MM.1S (cell line): Measurements from ENCODE around the gene PITRM1.

ENCODE experiments used
- DNase-seq: peaks from one replicate; pipeline ENCODE4 v3.0.0-alpha.2; 2015
- H2AFZ ChIP-seq: fragments of 300-600 bp; sonication (generic); 2 replicates; pipeline ENCODE4 v1.6.0; 2016; ENCODE audit warnings: antibody characterized with exemption, low read length
- H3F3A ChIP-seq: fragments of 300-600 bp; sonication (generic); 2 replicates; pipeline ENCODE4 v1.6.1; 2016; ENCODE audit warnings: mild to moderate bottlenecking, antibody characterized with exemption, low read length, moderate library complexity, mixed read lengths; ENCODE audit not compliant: insufficient read depth
- H3K27ac ChIP-seq: fragments of 300-600 bp; sonication (generic); 2 replicates; pipeline ENCODE4 v1.5.1; 2016; ENCODE audit warnings: mild to moderate bottlenecking, low read length
- H3K27me3 ChIP-seq: fragments of 300-600 bp; sonication (generic); replicated peaks from 2 replicates; pipeline ENCODE4 v1.6.0; 2016; ENCODE audit warnings: low read length; ENCODE audit not compliant: insufficient read depth
- H3K36me3 ChIP-seq: fragments of 300-600 bp; sonication (generic); replicated peaks from 2 replicates; pipeline ENCODE4 v1.6.1; 2016; ENCODE audit warnings: mild to moderate bottlenecking, low read length, mixed read lengths; ENCODE audit not compliant: insufficient read depth
- H3K4me1 ChIP-seq: fragments of 300-600 bp; sonication (generic); 2 replicates; pipeline ENCODE4 v1.6.1; 2016; ENCODE audit warnings: low read length, mixed read lengths
- H3K4me2 ChIP-seq: fragments of 300-600 bp; sonication (generic); 2 replicates; pipeline ENCODE4 v1.6.0; 2016; ENCODE audit warnings: low read depth, low read length
- H3K4me3 ChIP-seq: fragments of 300-600 bp; sonication (generic); 2 replicates; pipeline ENCODE4 v1.5.1; 2016; ENCODE audit warnings: low read length, mixed read lengths
- H3K79me2 ChIP-seq: fragments of 300-600 bp; sonication (generic); 2 replicates; pipeline ENCODE4 v1.6.1; 2016; ENCODE audit warnings: mixed run types, low read length, mixed read lengths
- H3K9ac ChIP-seq: fragments of 300-600 bp; sonication (generic); 2 replicates; pipeline ENCODE4 v1.6.1; 2016; ENCODE audit warnings: low read length, mixed read lengths
- H3K9me2 ChIP-seq: fragments of 300-600 bp; sonication (generic); replicated peaks from 2 replicates; pipeline ENCODE4 v1.6.1; 2016; ENCODE audit warnings: mild to moderate bottlenecking, low read length, mixed read lengths; ENCODE audit not compliant: insufficient read depth
- H3K9me3 ChIP-seq: fragments of 300-600 bp; sonication (generic); replicated peaks from 2 replicates; pipeline ENCODE4 v1.6.1; 2016; ENCODE audit warnings: mild to moderate bottlenecking, low read length, mixed read lengths; ENCODE audit not compliant: insufficient read depth
- H4K20me1 ChIP-seq: fragments of 300-600 bp; sonication (generic); 2 replicates; pipeline ENCODE4 v1.6.1; 2016; ENCODE audit warnings: mild to moderate bottlenecking, low read length, moderate library complexity, mixed read lengths; ENCODE audit not compliant: insufficient read depth
- EZH2 ChIP-seq: fragments of 300-600 bp; sonication (generic); optimal IDR thresholded peaks from 2 replicates; pipeline ENCODE3; 2017; ENCODE audit warnings: low read depth, mild to moderate bottlenecking, antibody characterized with exemption, low read length, mixed read lengths
- EZH2phosphoT487 ChIP-seq: fragments of 300-600 bp; sonication (generic); IDR thresholded peaks from 2 replicates; pipeline ENCODE4 v1.6.1; 2018; ENCODE audit warnings: antibody characterized with exemption, low read length
- TF ChIP-seq, protein P1 (sequence below): fragments of 300-600 bp; sonication (generic); IDR thresholded peaks from 2 replicates; pipeline ENCODE4 v1.5.1; 2016; ENCODE audit warnings: antibody characterized with exemption, low read length, mixed read lengths

PITRM1 gene

DNA sequence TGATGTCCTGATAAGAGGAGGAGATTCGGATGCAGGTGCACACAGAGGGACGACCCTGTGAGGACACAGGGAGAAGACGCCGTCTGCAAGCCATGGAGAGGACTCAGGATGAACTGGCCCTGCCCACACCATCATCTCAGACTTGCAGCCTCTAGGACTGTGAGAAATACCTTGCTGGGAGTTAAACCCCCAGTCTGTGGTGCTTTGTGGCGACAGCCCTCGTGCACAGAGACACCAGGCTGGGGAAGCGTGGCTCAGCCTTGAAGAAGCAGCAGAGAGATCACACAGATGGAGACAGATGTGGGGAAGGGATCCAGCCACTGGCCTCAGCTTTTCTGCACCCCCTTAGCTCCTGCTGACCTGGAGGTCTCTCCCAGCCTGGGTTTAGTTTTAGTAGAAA lies 26.3 kb upstream of the PITRM1 start:
- Histone ChIP-seq H3F3A (no peaks in the 10 kb centered on the region), H3K79me2 (no peaks in the 10 kb centered on the region), H3K9me2 (no peaks in the 10 kb centered on the region), H3K4me2 (no peak overlapping the region), H3K36me3 (no peaks in the 10 kb centered on the region), H2AFZ (no peak overlapping the region), H3K27me3 (no peaks in the 10 kb centered on the region), H3K27ac (no peak overlapping the region), H3K4me1 (0 out of 2 replicates have a peak, but pooled peaks cover 3% of the 10 kb centered on the region), H3K9ac (no peak overlapping the region), H4K20me1 (no peaks in the 10 kb centered on the region), H3K9me3 (no peaks in the 10 kb centered on the region), H3K4me3 (no peak overlapping the region)
- TF ChIP-seq, protein P1, sequence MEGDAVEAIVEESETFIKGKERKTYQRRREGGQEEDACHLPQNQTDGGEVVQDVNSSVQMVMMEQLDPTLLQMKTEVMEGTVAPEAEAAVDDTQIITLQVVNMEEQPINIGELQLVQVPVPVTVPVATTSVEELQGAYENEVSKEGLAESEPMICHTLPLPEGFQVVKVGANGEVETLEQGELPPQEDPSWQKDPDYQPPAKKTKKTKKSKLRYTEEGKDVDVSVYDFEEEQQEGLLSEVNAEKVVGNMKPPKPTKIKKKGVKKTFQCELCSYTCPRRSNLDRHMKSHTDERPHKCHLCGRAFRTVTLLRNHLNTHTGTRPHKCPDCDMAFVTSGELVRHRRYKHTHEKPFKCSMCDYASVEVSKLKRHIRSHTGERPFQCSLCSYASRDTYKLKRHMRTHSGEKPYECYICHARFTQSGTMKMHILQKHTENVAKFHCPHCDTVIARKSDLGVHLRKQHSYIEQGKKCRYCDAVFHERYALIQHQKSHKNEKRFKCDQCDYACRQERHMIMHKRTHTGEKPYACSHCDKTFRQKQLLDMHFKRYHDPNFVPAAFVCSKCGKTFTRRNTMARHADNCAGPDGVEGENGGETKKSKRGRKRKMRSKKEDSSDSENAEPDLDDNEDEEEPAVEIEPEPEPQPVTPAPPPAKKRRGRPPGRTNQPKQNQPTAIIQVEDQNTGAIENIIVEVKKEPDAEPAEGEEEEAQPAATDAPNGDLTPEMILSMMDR, result no peak
- TF ChIP-seq EZH2 (no peak), EZH2phosphoT487 (no peak)
- no peak for DNase-seq

DNA sequence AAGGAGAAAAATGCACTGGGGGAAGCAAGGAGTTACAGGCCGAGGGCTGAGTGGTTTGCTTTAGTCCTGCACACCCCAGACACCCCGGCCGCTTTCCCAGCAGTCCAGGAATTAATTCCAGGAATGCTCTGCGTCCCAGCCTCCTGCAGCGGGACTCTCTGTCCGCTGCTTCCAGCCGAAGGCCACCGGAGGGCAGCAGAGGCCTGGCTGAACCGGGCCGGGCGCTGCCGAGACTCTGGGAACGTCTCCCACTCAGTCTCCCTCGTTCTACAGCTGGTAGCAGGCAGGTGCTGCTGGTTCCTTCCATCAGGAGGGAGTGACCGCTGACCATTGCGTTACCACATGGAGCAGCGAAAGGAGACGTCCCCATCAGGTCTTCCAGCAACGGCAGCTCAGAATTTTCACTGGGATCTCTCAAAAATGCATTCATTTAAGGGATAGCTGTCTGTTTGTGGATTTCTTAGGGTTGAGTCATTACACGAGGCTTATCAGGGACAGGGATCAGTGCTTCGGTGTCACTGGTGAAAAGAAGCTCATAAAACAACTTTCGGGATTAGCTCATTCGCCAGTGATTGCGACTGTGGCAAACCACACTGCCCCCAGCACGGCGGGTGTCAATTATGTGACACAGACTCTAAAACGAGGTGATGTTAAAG lies 24.9 kb upstream of the PITRM1 start:
- DNase-seq, result peak; percentile 44
- Histone ChIP-seq H4K20me1 (no peaks in the 10 kb centered on the region), H3K79me2 (no peaks in the 10 kb centered on the region), H3K4me3 (peak overlapping the region; percentile 46), H3F3A (no peaks in the 10 kb centered on the region), H3K9me2 (no peaks in the 10 kb centered on the region), H3K4me2 (peak overlapping the region; percentile 79), H3K4me1 (0 out of 2 replicates have a peak, but pooled peaks cover 3% of the 10 kb centered on the region), H3K9ac (peak overlapping the region; percentile 22; the same call in 1 of the 2 replicates), H2AFZ (peak overlapping the region; percentile 86), H3K9me3 (no peaks in the 10 kb centered on the region), H3K27me3 (no peaks in the 10 kb centered on the region), H3K27ac (no peak overlapping the region), H3K36me3 (no peaks in the 10 kb centered on the region)
- TF ChIP-seq, protein P1, result peak; percentile 82
- no peak for TF ChIP-seq EZH2

DNA sequence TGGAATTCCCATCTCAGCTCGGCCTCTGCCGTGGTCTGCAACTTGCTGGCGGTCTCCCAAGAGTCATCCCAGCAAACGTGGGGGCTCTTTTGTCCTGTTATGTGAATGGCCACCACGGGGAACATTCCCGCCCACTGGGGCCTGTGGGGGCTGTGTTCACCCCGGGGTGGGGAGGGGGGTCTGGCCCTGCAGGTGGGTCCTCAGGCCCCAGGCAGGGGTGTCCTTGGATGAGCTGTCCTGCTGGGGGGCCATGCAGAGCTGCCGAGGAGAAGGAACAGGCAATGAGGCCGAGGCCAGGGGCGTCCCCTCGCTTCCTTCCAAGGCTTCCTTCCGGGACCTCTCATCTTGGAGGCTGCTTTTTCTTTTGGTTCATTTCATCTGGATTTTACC lies 24.4 kb upstream of the PITRM1 start:
- Histone ChIP-seq H3K4me3 (peak overlapping the region; percentile 46), H3K36me3 (no peaks in the 10 kb centered on the region), H3K9me3 (no peaks in the 10 kb centered on the region), H3K79me2 (no peaks in the 10 kb centered on the region), H3K4me2 (peak overlapping the region; percentile 79), H3K9me2 (no peaks in the 10 kb centered on the region), H3F3A (no peaks in the 10 kb centered on the region), H3K4me1 (0 out of 2 replicates have a peak, but pooled peaks cover 3% of the 10 kb centered on the region), H3K9ac (peak overlapping the region; percentile 22; the same call in 1 of the 2 replicates), H2AFZ (peak overlapping the region; percentile 86), H3K27ac (no peak overlapping the region), H3K27me3 (no peaks in the 10 kb centered on the region), H4K20me1 (no peaks in the 10 kb centered on the region)
- DNase-seq, result no peak
- no peak for TF ChIP-seq EZH2
- TF ChIP-seq, protein P1, result no peak
- TF ChIP-seq EZH2phosphoT487, result no peak
